SK-N-SH (cell line): ENCODE measurements around the gene COLEC12.

Source experiments
- CHD2 ChIP-seq: fragments of 150-350 bp; IDR thresholded peaks from 2 replicates; pipeline ENCODE4 v1.6.1; 2018; ENCODE audit warnings: low read length; ENCODE audit not compliant: partially characterized antibody
- CTCF ChIP-seq: fragments of 200-600 bp; sonication (generic); IDR thresholded peaks from 2 replicates; pipeline ENCODE4 v1.6.1; 2017; ENCODE audit warnings: antibody characterized with exemption, mild to moderate bottlenecking, moderate library complexity
- EP300 ChIP-seq, 2 experiments: IDR thresholded peaks; 2 replicates each; pipeline versions ENCODE4 v1.4.0 to v1.6.1; 2012; ENCODE audit warnings: borderline replicate concordance in 1 of 2, low read depth in 1 of 2, low read length in 1 of 2
- FOXJ3 ChIP-seq: sonication (generic); formaldehyde crosslinking; IDR thresholded peaks from 2 replicates; pipeline ENCODE4 v1.5.1; 2020; ENCODE audit warnings: mild to moderate bottlenecking, missing genetic modification reagents
- JUND ChIP-seq: IDR thresholded peaks from 2 replicates; pipeline ENCODE4 v1.4.0; 2012
- MAX ChIP-seq: IDR thresholded peaks from 2 replicates; pipeline ENCODE4 v1.4.0; 2012; ENCODE audit warnings: low read depth
- NFIC ChIP-seq: IDR thresholded peaks from 2 replicates; pipeline ENCODE4 v1.4.0; 2012; ENCODE audit warnings: borderline replicate concordance
- NRF1 ChIP-seq: IDR thresholded peaks from 2 replicates; pipeline ENCODE4 v1.6.1; 2012; ENCODE audit warnings: low read depth, mild to moderate bottlenecking, low read length
- POLR2AphosphoS5 ChIP-seq: IDR thresholded peaks from 2 replicates; pipeline ENCODE4 v1.6.1; 2012; ENCODE audit warnings: low read depth, low read length
- TAF1 ChIP-seq: IDR thresholded peaks from 2 replicates; pipeline ENCODE4 v1.6.1; 2012; ENCODE audit warnings: low read depth, mild to moderate bottlenecking, low read length, moderate library complexity, borderline replicate concordance
- TEAD4 ChIP-seq: IDR thresholded peaks from 2 replicates; pipeline ENCODE4 v1.4.0; 2012; ENCODE audit warnings: mild to moderate bottlenecking, borderline replicate concordance; ENCODE audit not compliant: insufficient read depth
- USF1 ChIP-seq: IDR thresholded peaks from 2 replicates; pipeline ENCODE4 v1.4.0; 2012; ENCODE audit warnings: low read depth, borderline replicate concordance
- YY1 ChIP-seq: IDR thresholded peaks from 2 replicates; pipeline ENCODE4 v1.4.0; 2012; ENCODE audit warnings: low read depth, mild to moderate bottlenecking

GRCh38 chr18:419541-420175 is 80.8 kb downstream of the COLEC12 start:
- TF ChIP-seq CTCF (no peak), POLR2AphosphoS5 (no peak), YY1 (no peak), JUND (no peak), FOXJ3 (CRISPR knock-in tag) (no peak), USF1 (no peak), MAX (no peak), NFIC (no peak), TAF1 (no peak), EP300 (IDR thresholded peaks at IDR 0.05; ENCODE audit: borderline replicate concordance in 1 of 2, low read depth in 1 of 2, low read length in 1 of 2) (no peak), CHD2 (no peak), NRF1 (no peak), TEAD4 (no peak)
